Prostate gland (tissue), 2 donors: Measurements from ENCODE around the gene SPATA16. TPM values are rescaled to one million over a fixed set of nuclear protein-coding genes. Genes with fewer than 3 reads are reported as not detected.
A peak's percentile ranks its signal among the peaks of the same experiment; 100 is the strongest.

Experiments used
- DNase-seq: peaks from one replicate; pipeline ENCODE4 v3.0.0-alpha.2; 2019; ENCODE audit warnings: low spot score
- H3K27ac ChIP-seq, 2 donors: fragments of 200-600 bp; sonication (generic); 2 replicates each; pipeline ENCODE4 v1.5.1; 2017 to 2019
- H3K27me3 ChIP-seq: fragments of 200-600 bp; sonication (generic); replicated peaks from 2 replicates; pipeline ENCODE4 v1.5.1; 2019; ENCODE audit not compliant: insufficient read depth
- H3K36me3 ChIP-seq, 2 donors: fragments of 200-600 bp; sonication (generic); 1 replicate in 1 of 2; 2 replicates in 1 of 2; pipeline versions ENCODE4 v1.5.1 to v1.8.1; 2017 to 2019
- H3K4me1 ChIP-seq: fragments of 200-600 bp; sonication (generic); replicated peaks from 2 replicates; pipeline ENCODE4 v1.5.1; 2019
- H3K4me3 ChIP-seq, 2 donors: fragments of 200-600 bp; sonication (generic); 2 replicates each; pipeline ENCODE4 v1.5.1; 2017 to 2019
- H3K9me3 ChIP-seq: fragments of 200-600 bp; sonication (generic); 2 replicates; pipeline ENCODE4 v1.5.1; 2017
- CTCF ChIP-seq, 4 experiments: fragments of 200-600 bp in 2 of 4; fragments of 450-650 bp in 2 of 4; sonication (generic) in 2 of 4; IDR thresholded peaks; 1 replicate in 3 of 4; 2 replicates in 1 of 4; pipeline ENCODE4 v1.5.1; 2016 to 2019; ENCODE audit warnings: antibody characterized with exemption in 4 of 4, mild to moderate bottlenecking in 2 of 4, moderate library complexity in 2 of 4
- POLR2A ChIP-seq: fragments of 450-650 bp; IDR thresholded peaks from one replicate; pipeline ENCODE4 v1.6.1; 2016; ENCODE audit warnings: antibody characterized with exemption, mild to moderate bottlenecking
- POLR2AphosphoS5 ChIP-seq: sonication (generic); formaldehyde crosslinking; IDR thresholded peaks from one replicate; pipeline ENCODE4 v1.6.1; 2017; ENCODE audit warnings: antibody characterized with exemption
- WGBS: methylation state at CpG from one replicate; pipeline ENCODE4 v1.1.5; 2018; 5-methylcytosine and 5-hydroxymethylcytosine counted together
- intact Hi-C: fragments of 100-400 bp; cut with DNase I; formaldehyde crosslinking; loops from one replicate; pipeline ENCODE4 v1.14.2; 2022
- total RNA-seq, 2 donors: library from RNA; depleted of rRNA; stranded (reverse); fragments of >200 nt; gene quantifications; one replicate each; pipeline ENCODE4 v1.1.0, GENCODE V29; 2016

SPATA16 gene
- total RNA-seq, 2 donors from 2014 or later = 3.8 TPM; not detected in 1

DNA sequence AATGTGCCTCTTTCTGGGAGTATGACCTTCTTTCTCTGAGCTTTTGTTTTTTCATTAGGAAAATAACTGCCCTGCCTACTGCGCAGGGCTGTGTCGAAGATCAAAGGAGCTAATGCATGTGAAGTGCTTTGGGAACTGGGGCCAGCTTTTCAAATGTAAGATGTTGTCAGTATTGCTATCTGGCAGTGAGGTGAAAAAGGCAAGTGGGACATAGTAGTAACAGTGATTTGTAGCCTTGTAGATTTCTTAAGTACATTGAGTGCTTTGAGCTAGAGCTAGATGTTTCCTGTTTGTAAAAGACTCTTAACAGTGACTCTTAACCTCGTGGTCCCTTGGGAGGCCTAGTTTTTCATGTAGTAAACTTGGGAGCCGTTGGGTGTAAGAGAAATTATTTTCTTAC, 264.0 kb downstream of the SPATA16 start:
- 16% methylated on average over 4 of the region's 4 CpGs for WGBS
- intact Hi-C loops = no loop called here
- TF ChIP-seq POLR2AphosphoS5 (peak; percentile 13), POLR2A (no peak)
- H3K27ac ChIP-seq = no peak overlapping the region
- no peaks in the 10 kb centered on the region for H3K9me3 ChIP-seq
- no peak overlapping the region for H3K4me3 ChIP-seq
- H3K36me3 ChIP-seq = no peaks in the 10 kb centered on the region
- no peak for DNase-seq
- no peaks in the 10 kb centered on the region for H3K27me3 ChIP-seq
- no peaks in the 10 kb centered on the region for H3K4me1 ChIP-seq

GRCh38 chr3:172876297-172876696, 264.7 kb downstream of the SPATA16 start:
- TF ChIP-seq CTCF (IDR thresholded peaks at IDR 0.05) (no peak), POLR2A (no peak), POLR2AphosphoS5 (no peak)
- no peaks in the 10 kb centered on the region for H3K9me3 ChIP-seq
- no peaks in the 10 kb centered on the region for H3K36me3 ChIP-seq
- H3K4me1 ChIP-seq = no peaks in the 10 kb centered on the region
- no peak for DNase-seq
- no peak overlapping the region for H3K4me3 ChIP-seq
- WGBS = 45% methylated on average over 3 of the region's 3 CpGs
- no peak overlapping the region for H3K27ac ChIP-seq
- intact Hi-C loops = no loop called here
- no peaks in the 10 kb centered on the region for H3K27me3 ChIP-seq

DNA sequence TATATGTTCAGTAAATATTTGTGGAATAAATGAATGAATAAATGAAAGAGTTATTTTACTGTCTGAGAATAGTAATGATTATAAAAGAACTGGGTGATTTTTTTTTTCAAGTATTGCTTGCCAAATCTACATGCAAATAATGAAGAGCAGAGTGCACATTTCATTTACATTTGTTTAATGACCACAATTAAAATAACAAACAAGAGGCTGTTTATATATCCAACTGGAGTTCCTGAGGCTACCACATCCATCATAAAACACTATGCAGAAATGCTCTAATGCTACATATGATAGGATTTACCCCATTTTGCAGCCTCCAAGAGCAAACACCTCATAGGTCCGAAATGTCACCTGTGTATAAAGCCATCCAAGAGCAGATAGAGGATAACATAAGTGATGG, 266.0 kb downstream of the SPATA16 start:
- no peak for DNase-seq
- Histone ChIP-seq H3K27ac (no peak overlapping the region), H3K4me1 (no peaks in the 10 kb centered on the region), H3K36me3 (no peaks in the 10 kb centered on the region), H3K4me3 (no peak overlapping the region), H3K27me3 (no peaks in the 10 kb centered on the region), H3K9me3 (no peaks in the 10 kb centered on the region)
- TF ChIP-seq POLR2AphosphoS5 (no peak), CTCF (IDR thresholded peaks at IDR 0.05) (no peak), POLR2A (no peak)
- intact Hi-C loops = no loop called here
- WGBS = 95% methylated on average over 1 of the region's 1 CpG

- WGBS = 73% methylated on average over 3 of the region's 3 CpGs
- Histone ChIP-seq H3K27ac (no peak overlapping the region), H3K4me1 (peaks cover 3% of the 10 kb centered on the region), H3K36me3 (no peaks in the 10 kb centered on the region), H3K4me3 (no peak overlapping the region), H3K9me3 (no peaks in the 10 kb centered on the region), H3K27me3 (no peaks in the 10 kb centered on the region)
- TF ChIP-seq POLR2A = no peak
- TF ChIP-seq POLR2AphosphoS5 = no peak
- TF ChIP-seq CTCF (IDR thresholded peaks at IDR 0.05) = no peak
- DNase-seq = no peak
- intact Hi-C loops = no loop called here
Measured at GRCh38 chr3:172869784-172870518, 271.1 kb downstream of the SPATA16 start.

- DNase-seq = peak; percentile 60
- H3K36me3 ChIP-seq = no peaks in the 10 kb centered on the region
- no peaks in the 10 kb centered on the region for H3K27me3 ChIP-seq
- peaks cover 3% of the 10 kb centered on the region for H3K4me1 ChIP-seq
- TF ChIP-seq POLR2A (no peak), POLR2AphosphoS5 (peak; percentile 43), CTCF (IDR thresholded peaks at IDR 0.05) (no peak)
- intact Hi-C loops = no loop called here
- 8% methylated on average over 3 of the region's 3 CpGs for WGBS
- no peak overlapping the region for H3K27ac ChIP-seq
- no peaks in the 10 kb centered on the region for H3K9me3 ChIP-seq
- H3K4me3 ChIP-seq = no peak overlapping the region
Measured at GRCh38 chr3:172869368-172869771, 271.7 kb downstream of the SPATA16 start.
